Neural progenitor cell (in vitro differentiated cells): ENCODE measurements around the gene CAMK1D. TPM values are rescaled to one million over a fixed set of nuclear protein-coding genes. Genes with fewer than 3 reads are reported as not detected.

Source experiments
- DNase-seq: peaks from one replicate; pipeline ENCODE4 v3.0.0-alpha.2; 2016; ENCODE audit warnings: low spot score
- H2AFZ ChIP-seq: fragments of 200-600 bp; sonication (generic); replicated peaks from 2 replicates; pipeline ENCODE4 v1.6.1; 2016; ENCODE audit warnings: antibody characterized with exemption
- H3F3A ChIP-seq: fragments of 200-600 bp; sonication (generic); 2 replicates; pipeline ENCODE4 v1.6.1; 2016; ENCODE audit warnings: antibody characterized with exemption, low read depth
- H3K27ac ChIP-seq: fragments of 200-600 bp; sonication (generic); 2 replicates; pipeline ENCODE4 v1.5.1; 2016; ENCODE audit warnings: mild to moderate bottlenecking
- H3K27me3 ChIP-seq: fragments of 200-600 bp; sonication (generic); 2 replicates; pipeline ENCODE4 v1.6.1; 2016; ENCODE audit warnings: mild to moderate bottlenecking, moderate library complexity
- H3K36me3 ChIP-seq: fragments of 200-600 bp; sonication (generic); 2 replicates; pipeline ENCODE4 v1.5.1; 2016
- H3K4me1 ChIP-seq: fragments of 200-600 bp; sonication (generic); 2 replicates; pipeline ENCODE4 v1.6.1; 2016; ENCODE audit warnings: mixed run types
- H3K4me2 ChIP-seq: fragments of 200-600 bp; sonication (generic); 2 replicates; pipeline ENCODE4 v1.6.1; 2016
- H3K4me3 ChIP-seq: fragments of 200-600 bp; sonication (generic); 2 replicates; pipeline ENCODE4 v1.5.1; 2016
- H3K79me2 ChIP-seq: fragments of 200-600 bp; sonication (generic); 2 replicates; pipeline ENCODE4 v1.6.1; 2016; ENCODE audit warnings: low read depth
- H3K9ac ChIP-seq: fragments of 200-600 bp; sonication (generic); 2 replicates; pipeline ENCODE4 v1.6.1; 2016
- H3K9me3 ChIP-seq: fragments of 200-600 bp; sonication (generic); 2 replicates; pipeline ENCODE4 v1.5.1; 2016; ENCODE audit warnings: low read depth
- H4K20me1 ChIP-seq: fragments of 200-600 bp; sonication (generic); 2 replicates; pipeline ENCODE4 v1.6.1; 2016; ENCODE audit warnings: low read depth
- H3K27ac Mint-ChIP-seq: 3 replicates; pipeline ENCODE4 v1.8.0; 2021; ENCODE audit warnings: mixed read lengths
- H3K27me3 Mint-ChIP-seq: 2 replicates; pipeline ENCODE4 v1.8.0; 2022; ENCODE audit warnings: low read depth, mild to moderate bottlenecking, inconsistent platforms, moderate library complexity, mixed read lengths; ENCODE audit not compliant: insufficient read depth
- H3K36me3 Mint-ChIP-seq: 3 replicates; pipeline ENCODE4 v1.8.0; 2021; ENCODE audit warnings: mixed read lengths
- H3K4me1 Mint-ChIP-seq: 3 replicates; pipeline ENCODE4 v1.8.0; 2021; ENCODE audit warnings: mixed read lengths
- H3K4me3 Mint-ChIP-seq: 3 replicates; pipeline ENCODE4 v1.8.0; 2021; ENCODE audit warnings: mild to moderate bottlenecking, moderate library complexity, mixed read lengths
- H3K9me3 Mint-ChIP-seq: 3 replicates; pipeline ENCODE4 v1.8.0; 2020; ENCODE audit warnings: mixed read lengths
- EZH2 ChIP-seq: fragments of 200-600 bp; sonication (generic); IDR thresholded peaks from 2 replicates; pipeline ENCODE4 v1.6.1; 2017; ENCODE audit warnings: antibody characterized with exemption, mild to moderate bottlenecking, moderate library complexity
- EZH2phosphoT487 ChIP-seq: fragments of 200-600 bp; sonication (generic); IDR thresholded peaks from 2 replicates; pipeline ENCODE4 v1.6.1; 2017; ENCODE audit warnings: antibody characterized with exemption
- total RNA-seq: library from RNA; depleted of rRNA; stranded (reverse); fragments of >200 nt; gene quantifications from 2 replicates; pipeline ENCODE4 v1.2.3, GENCODE V29; 2015; ENCODE audit warnings: low replicate concordance
- TF ChIP-seq, protein P1 (sequence below): fragments of 200-600 bp; sonication (generic); IDR thresholded peaks from 2 replicates; pipeline ENCODE4 v1.5.1; 2017; ENCODE audit warnings: antibody characterized with exemption, mild to moderate bottlenecking

The CAMK1D gene
- total RNA-seq, 1 donor from 2014 or later = 7.6 TPM

DNA sequence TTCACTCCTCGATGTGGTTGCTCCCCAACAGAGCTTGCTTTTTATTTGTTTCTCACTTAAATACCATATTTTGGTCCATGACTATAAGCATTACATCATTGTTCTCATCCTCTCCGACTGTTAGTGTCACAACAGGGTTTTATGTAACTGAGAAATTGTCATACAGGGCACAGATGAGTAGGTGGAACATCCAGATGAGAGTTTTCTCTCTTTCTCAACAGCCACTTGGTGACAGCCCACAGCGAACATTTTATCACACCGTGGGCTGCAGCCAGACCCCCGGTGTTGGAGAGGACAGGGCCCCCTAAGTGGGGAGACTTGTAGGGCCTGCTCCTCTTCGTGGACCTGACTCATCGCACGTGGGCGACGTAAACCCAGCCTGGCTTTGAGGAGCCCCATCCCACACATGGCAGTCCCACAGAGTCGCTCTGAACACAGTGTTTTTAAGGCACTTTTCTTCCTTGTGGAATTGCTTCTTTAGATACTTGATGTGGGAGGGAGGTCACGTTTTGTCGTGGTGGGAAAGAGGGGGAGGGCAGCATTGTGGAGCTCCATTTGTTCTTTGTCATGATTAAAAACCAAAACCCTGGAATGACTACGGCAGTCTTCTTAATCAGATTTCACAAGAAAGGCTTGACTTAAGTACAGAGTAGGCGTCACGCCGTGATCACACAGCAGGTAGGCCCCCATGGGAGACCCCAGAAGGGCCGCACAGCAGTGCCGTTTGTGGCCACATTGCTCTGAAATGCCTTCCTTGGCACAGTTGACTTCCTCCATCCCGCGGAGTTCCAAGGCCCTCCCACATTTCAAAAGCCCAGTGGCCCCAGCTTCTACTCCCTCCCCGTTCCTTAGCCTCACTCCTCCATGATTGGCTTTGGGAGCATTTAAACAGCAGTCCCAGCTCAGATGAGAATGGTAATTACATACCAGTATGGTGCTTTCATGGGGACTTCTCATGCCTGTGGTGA, 431.6 kb downstream of the CAMK1D start:
- TF ChIP-seq EZH2 = no peak
- no peak for TF ChIP-seq EZH2phosphoT487
- TF ChIP-seq, protein P1, sequence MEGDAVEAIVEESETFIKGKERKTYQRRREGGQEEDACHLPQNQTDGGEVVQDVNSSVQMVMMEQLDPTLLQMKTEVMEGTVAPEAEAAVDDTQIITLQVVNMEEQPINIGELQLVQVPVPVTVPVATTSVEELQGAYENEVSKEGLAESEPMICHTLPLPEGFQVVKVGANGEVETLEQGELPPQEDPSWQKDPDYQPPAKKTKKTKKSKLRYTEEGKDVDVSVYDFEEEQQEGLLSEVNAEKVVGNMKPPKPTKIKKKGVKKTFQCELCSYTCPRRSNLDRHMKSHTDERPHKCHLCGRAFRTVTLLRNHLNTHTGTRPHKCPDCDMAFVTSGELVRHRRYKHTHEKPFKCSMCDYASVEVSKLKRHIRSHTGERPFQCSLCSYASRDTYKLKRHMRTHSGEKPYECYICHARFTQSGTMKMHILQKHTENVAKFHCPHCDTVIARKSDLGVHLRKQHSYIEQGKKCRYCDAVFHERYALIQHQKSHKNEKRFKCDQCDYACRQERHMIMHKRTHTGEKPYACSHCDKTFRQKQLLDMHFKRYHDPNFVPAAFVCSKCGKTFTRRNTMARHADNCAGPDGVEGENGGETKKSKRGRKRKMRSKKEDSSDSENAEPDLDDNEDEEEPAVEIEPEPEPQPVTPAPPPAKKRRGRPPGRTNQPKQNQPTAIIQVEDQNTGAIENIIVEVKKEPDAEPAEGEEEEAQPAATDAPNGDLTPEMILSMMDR = no peak
- Histone ChIP-seq H3K9ac (no peak overlapping the region), H3K36me3 (no peaks in the 10 kb centered on the region), H3K27me3 (no peaks in the 10 kb centered on the region), H3K9me3 (no peaks in the 10 kb centered on the region), H3K79me2 (no peaks in the 10 kb centered on the region), H3K4me3 (no peak overlapping the region), H3K4me1 (peaks cover 11% of the 10 kb centered on the region), H3K4me2 (no peak overlapping the region), H3F3A (peaks cover 8% of the 10 kb centered on the region), H3K27ac (no peak overlapping the region), H2AFZ (no peak overlapping the region), H4K20me1 (no peaks in the 10 kb centered on the region)
- Mint-ChIP-seq H3K36me3 (peaks cover 2% of the 10 kb centered on the region), H3K4me3 (no peak overlapping the region), H3K9me3 (no peaks in the 10 kb centered on the region), H3K27ac (peak overlapping the region; percentile 36), H3K4me1 (peaks cover 51% of the 10 kb centered on the region), H3K27me3 (peaks cover 11% of the 10 kb centered on the region)
- no peak for DNase-seq

DNA sequence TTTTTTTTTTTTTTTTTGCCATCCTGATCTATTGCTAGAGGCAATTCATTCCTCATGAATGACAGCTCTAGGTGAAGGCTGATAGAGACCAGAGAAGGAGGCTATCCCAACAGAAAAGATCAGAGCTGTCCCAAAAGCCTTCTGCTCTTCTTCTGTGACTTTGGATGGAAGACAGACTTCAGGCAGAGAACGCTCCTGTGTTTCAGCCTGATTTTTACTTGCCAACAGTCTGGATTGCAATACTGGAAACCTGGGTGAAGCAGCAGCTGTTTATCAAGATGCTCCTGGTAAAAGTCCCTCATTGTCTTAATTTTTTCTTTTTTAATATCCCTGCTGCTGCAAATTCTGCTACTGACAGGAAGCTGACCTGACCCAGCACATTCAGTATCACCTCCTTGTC, 432.6 kb downstream of the CAMK1D start:
- Mint-ChIP-seq H3K36me3 (peaks cover 2% of the 10 kb centered on the region), H3K4me1 (peaks cover 51% of the 10 kb centered on the region), H3K27ac (no peak overlapping the region), H3K9me3 (no peaks in the 10 kb centered on the region), H3K27me3 (peaks cover 13% of the 10 kb centered on the region), H3K4me3 (no peak overlapping the region)
- no peaks in the 10 kb centered on the region for H3K27me3 ChIP-seq
- H3K4me3 ChIP-seq = no peak overlapping the region
- TF ChIP-seq EZH2phosphoT487 = no peak
- TF ChIP-seq, protein P1 = no peak
- H3K4me1 ChIP-seq = peaks cover 11% of the 10 kb centered on the region
- H3K27ac ChIP-seq = no peak overlapping the region
- no peaks in the 10 kb centered on the region for H4K20me1 ChIP-seq
- H3K4me2 ChIP-seq = no peak overlapping the region
- H3K79me2 ChIP-seq = no peaks in the 10 kb centered on the region
- H2AFZ ChIP-seq = no peak overlapping the region
- H3F3A ChIP-seq = peaks cover 8% of the 10 kb centered on the region
- no peak overlapping the region for H3K9ac ChIP-seq
- H3K9me3 ChIP-seq = no peaks in the 10 kb centered on the region
- no peak for DNase-seq
- H3K36me3 ChIP-seq = no peaks in the 10 kb centered on the region

DNA sequence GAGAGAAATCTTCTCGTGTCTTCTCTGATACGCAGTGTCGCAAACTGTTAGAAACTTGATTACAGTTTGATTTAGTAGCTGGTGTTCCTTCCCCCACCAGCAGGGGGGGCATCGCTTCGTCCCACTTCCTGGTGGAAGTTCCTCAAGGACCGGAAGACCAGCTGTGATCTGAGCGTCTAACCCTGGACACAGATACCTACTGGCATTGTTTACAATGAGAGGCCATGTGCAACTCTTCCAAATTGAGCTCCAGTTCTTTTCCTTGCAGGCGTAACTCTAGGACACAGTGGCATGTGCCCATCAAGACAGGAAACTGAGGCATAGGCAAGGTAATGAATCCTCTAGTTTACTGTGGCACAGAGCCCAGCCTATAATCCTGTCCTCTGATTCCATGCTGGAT, 433.2 kb downstream of the CAMK1D start:
- Histone ChIP-seq H3K27me3 (no peaks in the 10 kb centered on the region), H3K4me2 (no peak overlapping the region), H3K36me3 (no peaks in the 10 kb centered on the region), H3F3A (peaks cover 8% of the 10 kb centered on the region), H3K79me2 (no peaks in the 10 kb centered on the region), H3K9ac (no peak overlapping the region), H3K4me1 (peaks cover 11% of the 10 kb centered on the region), H3K27ac (no peak overlapping the region), H2AFZ (no peak overlapping the region), H3K4me3 (no peak overlapping the region), H4K20me1 (no peaks in the 10 kb centered on the region), H3K9me3 (no peaks in the 10 kb centered on the region)
- peaks cover 2% of the 10 kb centered on the region for H3K36me3 Mint-ChIP-seq
- DNase-seq = peak; percentile 52
- TF ChIP-seq, protein P1 = peak; percentile 80
- no peak for TF ChIP-seq EZH2phosphoT487
- TF ChIP-seq EZH2 = no peak
- H3K27ac Mint-ChIP-seq = peak overlapping the region; percentile 52
- no peak overlapping the region for H3K4me3 Mint-ChIP-seq
- no peaks in the 10 kb centered on the region for H3K9me3 Mint-ChIP-seq
- peaks cover 13% of the 10 kb centered on the region for H3K27me3 Mint-ChIP-seq
- H3K4me1 Mint-ChIP-seq = peaks cover 50% of the 10 kb centered on the region
